MCF 10A (cell line): ENCODE results near the gene KRT14. TPM values are rescaled to one million over a fixed set of nuclear protein-coding genes. Genes with fewer than 3 reads are reported as not detected.
"Not testable (repeated sequence)": the region's sequence is repeated elsewhere in the genome, so short reads cannot be mapped to it uniquely, and the experiment has no call there.

ENCODE experiments used
- BruUV-seq: library from RNA; stranded (reverse); fragments of 400-500 nt; replicated peaks from 2 replicates; lab custom pipeline; 2021; lab: Mats Ljungman, UMichigan
- CTCF ChIA-PET: fragments of 300-600 bp; sonication (Branson Sonifier 250); formaldehyde crosslinking; extraction: SDS; loops from one replicate; lab custom pipeline; 2021; ENCODE audit warnings: antibody characterized with exemption, inconsistent platforms; lab: Yijun Ruan, JAX
- POLR2A ChIA-PET: fragments of 300-600, 350-650 bp; sonication (Branson Sonifier 250); formaldehyde crosslinking; extraction: SDS; loops from one replicate; lab custom pipeline; 2020; ENCODE audit warnings: antibody characterized with exemption, inconsistent platforms; lab: Yijun Ruan, JAX
- DNase-seq: peaks from one replicate; pipeline ENCODE4 v3.0.0-alpha.2; 2018; ENCODE audit not compliant: unreplicated experiment
- H3K27ac Mint-ChIP-seq: one replicate; pipeline ENCODE4 v1.8.0; 2022; ENCODE audit warnings: mild to moderate bottlenecking, low read depth, mixed read lengths; ENCODE audit not compliant: unreplicated experiment
- H3K27me3 Mint-ChIP-seq: one replicate; pipeline ENCODE4 v1.8.0; 2022; ENCODE audit warnings: mixed read lengths; ENCODE audit not compliant: insufficient read depth, unreplicated experiment
- H3K36me3 Mint-ChIP-seq: one replicate; pipeline ENCODE4 v1.8.0; 2022; ENCODE audit warnings: mild to moderate bottlenecking, moderate library complexity, mixed read lengths; ENCODE audit not compliant: insufficient read depth, unreplicated experiment
- H3K4me1 Mint-ChIP-seq: one replicate; pipeline ENCODE4 v1.8.0; 2022; ENCODE audit warnings: mixed read lengths; ENCODE audit not compliant: insufficient read depth, unreplicated experiment
- H3K4me3 Mint-ChIP-seq: one replicate; pipeline ENCODE4 v1.8.0; 2022; ENCODE audit warnings: mild to moderate bottlenecking, moderate library complexity, mixed read lengths; ENCODE audit not compliant: unreplicated experiment
- H3K9me3 Mint-ChIP-seq: one replicate; pipeline ENCODE4 v1.8.0; 2022; ENCODE audit warnings: mixed read lengths; ENCODE audit not compliant: unreplicated experiment
- CTCF ChIP-seq: fragments of 200-600 bp; IDR thresholded peaks from one replicate; pipeline ENCODE4 v1.8.0; 2022; ENCODE audit warnings: antibody characterized with exemption, mild to moderate bottlenecking; ENCODE audit not compliant: unreplicated experiment
- intact Hi-C: fragments of 100-400 bp; cut with micrococcal nuclease; formaldehyde crosslinking; loops from 2 replicates; pipeline ENCODE4 v1.14.1; 2022
- total RNA-seq: library from RNA; stranded (reverse); gene quantifications from 2 replicates; pipeline ENCODE4 v1.2.3, GENCODE V29; 2022

Gene KRT14
- total RNA-seq, 1 experiment from 2014 or later = 1,755 TPM

GRCh38 chr17:41627316-41628072 lies 40.8 kb upstream of the KRT14 start:
- H3K9me3 Mint-ChIP-seq = no peaks in the 10 kb centered on the region
- H3K4me3 Mint-ChIP-seq = no peak overlapping the region
- H3K36me3 Mint-ChIP-seq = peaks cover 24% of the 10 kb centered on the region
- DNase-seq = no peak
- no TSS peak for BruUV-seq
- ChIA-PET CTCF (interaction anchor here (0.7 to 1.3 kb wide), 6 partner anchors 11 to 79 kb away, joined by 3 to 5 read pairs (median 3); no protein-coding TSS in a partner anchor), POLR2A (interaction anchor here (13.2 kb wide), 1 partner anchor 25 kb away, joined by 366 read pairs; no protein-coding TSS in a partner anchor)
- H3K4me1 Mint-ChIP-seq = peaks cover 24% of the 10 kb centered on the region
- H3K27me3 Mint-ChIP-seq = no peaks in the 10 kb centered on the region
- intact Hi-C loops = no loop called here
- TF ChIP-seq CTCF = no peak
- no peak overlapping the region for H3K27ac Mint-ChIP-seq

- H3K4me1 Mint-ChIP-seq = peaks cover 30% of the 10 kb centered on the region
- intact Hi-C loops, BruUV-seq, DNase-seq, H3K27ac Mint-ChIP-seq, H3K27me3 Mint-ChIP-seq, H3K4me3 Mint-ChIP-seq, H3K9me3 Mint-ChIP-seq: not testable (repeated sequence)
- ChIA-PET CTCF (interaction anchor here (0.7 to 1.3 kb wide), 3 partner anchors 17 to 78 kb away, joined by 3 to 5 read pairs (median 3); no protein-coding TSS in a partner anchor), POLR2A (interaction anchor here (13.2 kb wide), 1 partner anchor 25 kb away, joined by 366 read pairs; no protein-coding TSS in a partner anchor)
- H3K36me3 Mint-ChIP-seq = peaks cover 29% of the 10 kb centered on the region
Observed at GRCh38 chr17:41626914-41627295, 40.2 kb upstream of the KRT14 start.

GRCh38 chr17:41626028-41626913 lies 39.6 kb upstream of the KRT14 start:
- Mint-ChIP-seq H3K36me3 (peaks cover 36% of the 10 kb centered on the region), H3K4me1 (peaks cover 35% of the 10 kb centered on the region), H3K27ac (peak overlapping the region; percentile 88)
- H3K27me3 Mint-ChIP-seq, H3K9me3 Mint-ChIP-seq, intact Hi-C loops, DNase-seq, H3K4me3 Mint-ChIP-seq: not testable (repeated sequence)
- POLR2A ChIA-PET = interaction anchor here (13.2 kb wide), 1 partner anchor 26 kb away, joined by 366 read pairs; no protein-coding TSS in a partner anchor
- CTCF ChIA-PET = interaction anchor here (0.6 to 1.3 kb wide), 3 partner anchors 57 to 78 kb away, joined by 3 to 5 read pairs (median 4); no protein-coding TSS in a partner anchor
- TSS peak; percentile 24 for BruUV-seq

- Mint-ChIP-seq H3K4me3 (no peak overlapping the region), H3K4me1 (peaks cover 40% of the 10 kb centered on the region), H3K36me3 (peaks cover 42% of the 10 kb centered on the region), H3K9me3 (no peaks in the 10 kb centered on the region), H3K27me3 (no peaks in the 10 kb centered on the region), H3K27ac (peak overlapping the region; percentile 88)
- DNase-seq = peak; percentile 78
- no peak for TF ChIP-seq CTCF
- BruUV-seq = no TSS peak
- intact Hi-C loops = no loop called here
- ChIA-PET CTCF (interaction anchor here (0.6 kb wide), 2 partner anchors 56 to 75 kb away, joined by 3 to 4 read pairs; no protein-coding TSS in a partner anchor), POLR2A (interaction anchor here (1.4 to 13.2 kb wide), 4 partner anchors 15 to 104 kb away, joined by 3 to 366 read pairs (median 10); no protein-coding TSS in a partner anchor)
Observed at GRCh38 chr17:41625602-41626001, 38.9 kb upstream of the KRT14 start.
